Kidney (tissue), 14 donors: Measurements from ENCODE around the gene TEAD1. TPM values are rescaled to one million over a fixed set of nuclear protein-coding genes. Genes with fewer than 3 reads are reported as not detected.

Experiments
- DNase-seq, 5 donors: peaks; one replicate each; pipeline ENCODE4 v3.0.0-alpha.2; 2013 to 2020
- FAIRE-seq: peaks from 2 replicates; lab custom pipeline; 2012; peaks lifted over from hg19 to GRCh38; lab: Jason Lieb, UNC
- H3K27ac ChIP-seq, 2 donors: one replicate each; pipeline ENCODE4 v1.7.0; 2013; ENCODE audit warnings: low read depth in 2 of 2, low read length in 2 of 2, inconsistent platforms in 1 of 2
- H3K27me3 ChIP-seq: one replicate; pipeline ENCODE4 v1.7.1; 2013; ENCODE audit warnings: low read length, inconsistent platforms; ENCODE audit not compliant: control insufficient read depth, insufficient read depth
- H3K36me3 ChIP-seq, 3 donors: one replicate each; pipeline versions ENCODE4 v1.7.0 to v1.7.1; 2013; ENCODE audit warnings: low read length in 3 of 3, control low read depth in 1 of 3, inconsistent platforms in 1 of 3; ENCODE audit not compliant: insufficient read depth in 3 of 3, control insufficient read depth in 2 of 3
- H3K4me1 ChIP-seq, 3 donors: one replicate each; pipeline versions ENCODE4 v1.7.0 to v1.7.1; 2013; ENCODE audit warnings: low read length in 3 of 3, inconsistent platforms in 1 of 3, low read depth in 1 of 3; ENCODE audit not compliant: control insufficient read depth in 2 of 3, insufficient read depth in 2 of 3
- H3K4me3 ChIP-seq, 3 donors: one replicate each; pipeline versions ENCODE4 v1.7.0 to v1.8.1; 2013; ENCODE audit warnings: low read length in 3 of 3, control low read depth in 1 of 3, inconsistent platforms in 1 of 3
- H3K9ac ChIP-seq, 3 donors: one replicate each; pipeline versions ENCODE4 v1.7.0 to v1.7.1; 2013; ENCODE audit warnings: low read length in 3 of 3, control low read depth in 1 of 3, inconsistent platforms in 1 of 3
- H3K9me3 ChIP-seq, 3 donors: one replicate each; pipeline versions ENCODE4 v1.7.0 to v1.7.1; 2013; ENCODE audit warnings: low read length in 3 of 3, control low read depth in 1 of 3, inconsistent platforms in 1 of 3; ENCODE audit not compliant: control insufficient read depth in 2 of 3, insufficient read depth in 1 of 3
- intact Hi-C: fragments of 100-400 bp; cut with DNase I; formaldehyde crosslinking; loops from one replicate; pipeline ENCODE4 v1.11.1; 2022
- polyA plus RNA-seq: library from polyadenylated mRNA; stranded (reverse); fragments of 350-450 nt; fragmentation: Illumina TruSeq; extraction: RNeasy Lipid Tissue Mini Kit (QIAGEN cat#74804); gene quantifications from one replicate; pipeline ENCODE4 v1.2.3, GENCODE V29; 2014; ENCODE audit warnings: low read depth, low replicate concordance; ENCODE audit not compliant: insufficient read depth
- total RNA-seq: library from RNA; stranded (reverse); fragmentation: NEBNext Ultra II Directional; extraction: Animal tissue kit (Norgen Biotek cat#: 25700); gene quantifications from one replicate; pipeline ENCODE4 v1.2.1, GENCODE V29; 2021
- TF ChIP-seq, protein P1 (sequence below): IDR thresholded peaks from 3 replicates; pipeline ENCODE4 v1.5.1; 2012; ENCODE audit warnings: mild to moderate bottlenecking, moderate library complexity, borderline replicate concordance; ENCODE audit not compliant: insufficient read depth; ENCODE audit errors: extremely low read depth
- donor health status: control.
- donor health status: control.
- donor health status: control.
- donor health status: control.
- donor health status: control.
- donor health status: DM: yes; HTN: yes; CAD: no.
- donor health status: Normal renal cell carcinoma (clear cell type).

The TEAD1 gene
- total and polyA plus RNA-seq, 2 donors from 2014 or later: 7.6 to 77.2 TPM

GRCh38 chr11:12886508-12886907, 212.3 kb downstream of the TEAD1 start:
- Histone ChIP-seq H3K4me3 (no peak overlapping the region), H3K36me3 (peaks cover 5 to 35% (median 17%) of the 10 kb centered on the region in 3 donors), H3K9me3 (no peaks in the 10 kb centered on the region), H3K4me1 (peaks cover 0 to 2% (median 0%) of the 10 kb centered on the region in 3 donors), H3K27me3 (no peaks in the 10 kb centered on the region), H3K9ac (no peak overlapping the region), H3K27ac (no peak overlapping the region)
- no peak for FAIRE-seq
- intact Hi-C loops: no loop called here
- TF ChIP-seq, protein P1, sequence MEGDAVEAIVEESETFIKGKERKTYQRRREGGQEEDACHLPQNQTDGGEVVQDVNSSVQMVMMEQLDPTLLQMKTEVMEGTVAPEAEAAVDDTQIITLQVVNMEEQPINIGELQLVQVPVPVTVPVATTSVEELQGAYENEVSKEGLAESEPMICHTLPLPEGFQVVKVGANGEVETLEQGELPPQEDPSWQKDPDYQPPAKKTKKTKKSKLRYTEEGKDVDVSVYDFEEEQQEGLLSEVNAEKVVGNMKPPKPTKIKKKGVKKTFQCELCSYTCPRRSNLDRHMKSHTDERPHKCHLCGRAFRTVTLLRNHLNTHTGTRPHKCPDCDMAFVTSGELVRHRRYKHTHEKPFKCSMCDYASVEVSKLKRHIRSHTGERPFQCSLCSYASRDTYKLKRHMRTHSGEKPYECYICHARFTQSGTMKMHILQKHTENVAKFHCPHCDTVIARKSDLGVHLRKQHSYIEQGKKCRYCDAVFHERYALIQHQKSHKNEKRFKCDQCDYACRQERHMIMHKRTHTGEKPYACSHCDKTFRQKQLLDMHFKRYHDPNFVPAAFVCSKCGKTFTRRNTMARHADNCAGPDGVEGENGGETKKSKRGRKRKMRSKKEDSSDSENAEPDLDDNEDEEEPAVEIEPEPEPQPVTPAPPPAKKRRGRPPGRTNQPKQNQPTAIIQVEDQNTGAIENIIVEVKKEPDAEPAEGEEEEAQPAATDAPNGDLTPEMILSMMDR: no peak
- no peak for DNase-seq

GRCh38 chr11:12888525-12889158, 214.4 kb downstream of the TEAD1 start:
- TF ChIP-seq, protein P1: peak; percentile 78
- intact Hi-C loops: no loop called here
- no peak overlapping the region for H3K4me3 ChIP-seq
- H3K9ac ChIP-seq: no peak overlapping the region
- H3K27ac ChIP-seq: no peak overlapping the region
- peak; percentile 87 to 93 (median 90) for DNase-seq
- H3K36me3 ChIP-seq: peaks cover 3 to 14% (median 7%) of the 10 kb centered on the region in 3 donors
- H3K9me3 ChIP-seq: no peaks in the 10 kb centered on the region
- peaks cover 0 to 2% (median 2%) of the 10 kb centered on the region in 3 donors for H3K4me1 ChIP-seq
- no peak for FAIRE-seq
- H3K27me3 ChIP-seq: no peaks in the 10 kb centered on the region

GRCh38 chr11:12889243-12889642, 215.0 kb downstream of the TEAD1 start:
- Histone ChIP-seq H3K27me3 (no peaks in the 10 kb centered on the region), H3K9ac (no peak overlapping the region), H3K4me1 (peaks cover 0 to 5% (median 2%) of the 10 kb centered on the region in 3 donors), H3K36me3 (peaks cover 1 to 9% (median 5%) of the 10 kb centered on the region in 3 donors), H3K27ac (no peak overlapping the region), H3K4me3 (no peak overlapping the region), H3K9me3 (no peaks in the 10 kb centered on the region)
- no peak for FAIRE-seq
- intact Hi-C loops: no loop called here
- no peak for DNase-seq
- TF ChIP-seq, protein P1: no peak
